ENCODE data around the gene TUBGCP4. TPM values are rescaled to one million over a fixed set of nuclear protein-coding genes. Genes with fewer than 3 reads are reported as not detected.
A peak's percentile ranks its signal among the peaks of the same experiment; 100 is the strongest.

Gene TUBGCP4
- polyA plus RNA-seq, 1 of the 3 experiments (the other 2 are of a cell fraction) = 6.6 TPM

DNA sequence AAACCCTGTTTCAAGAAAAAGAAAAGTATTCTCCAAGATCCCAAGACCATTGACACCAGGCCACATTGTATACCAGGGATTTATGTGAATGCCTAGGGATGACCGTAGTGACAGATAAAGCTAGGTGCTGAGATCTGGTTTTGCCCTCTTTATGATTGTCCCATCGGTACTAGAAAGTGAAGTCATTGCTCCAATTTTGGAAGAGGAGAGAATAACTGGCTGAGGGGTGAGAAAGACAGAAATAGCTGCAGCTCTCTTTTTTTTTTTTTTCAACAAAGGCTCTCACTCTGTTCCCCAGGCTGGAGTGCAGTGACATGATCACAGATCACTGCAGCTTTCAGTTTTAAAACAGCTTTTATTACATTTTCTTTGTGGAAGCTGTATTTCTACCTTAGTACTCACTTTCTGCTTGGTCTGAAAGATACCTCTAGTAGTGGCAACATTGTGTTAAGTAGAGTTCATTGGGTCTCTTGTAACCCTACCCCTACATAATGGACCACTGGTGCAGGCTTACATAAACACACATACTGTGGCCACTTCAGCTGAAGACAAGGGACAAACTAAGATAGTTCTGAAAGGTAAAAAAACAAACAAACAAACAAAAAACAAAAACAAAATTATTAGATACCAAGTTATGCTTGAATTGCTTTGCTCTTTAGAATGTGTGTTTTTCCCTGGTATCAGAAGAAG, 18.1 kb upstream of the TUBGCP4 start:
- ChIA-PET CTCF (interaction anchor here (1.3 kb wide), 1 partner anchor 162 kb away, joined by 3 read pairs; no protein-coding TSS in a partner anchor), POLR2A (no interaction called here)
- H3K4me1 ChIP-seq (ENCODE audit: control insufficient read depth in 1 of 2, insufficient read depth in 2 of 2, low read depth in 1 of 2, low read length in 1 of 2) = no peaks in the 10 kb centered on the region
- H3K4me2 ChIP-seq = no peak overlapping the region
- no peak overlapping the region for H3K4me3 ChIP-seq (ENCODE audit: low read depth in 2 of 2, low read length in 1 of 2)
- no peaks in the 10 kb centered on the region for H3K9me3 ChIP-seq
- 100% methylated on average over 2 of the region's 2 CpGs for WGBS (ENCODE audit: low lambda C conversion rate)
- H3K9ac ChIP-seq = no peak overlapping the region
- H3K9me2 ChIP-seq = no peaks in the 10 kb centered on the region
- TF ChIP-seq, protein P1, sequence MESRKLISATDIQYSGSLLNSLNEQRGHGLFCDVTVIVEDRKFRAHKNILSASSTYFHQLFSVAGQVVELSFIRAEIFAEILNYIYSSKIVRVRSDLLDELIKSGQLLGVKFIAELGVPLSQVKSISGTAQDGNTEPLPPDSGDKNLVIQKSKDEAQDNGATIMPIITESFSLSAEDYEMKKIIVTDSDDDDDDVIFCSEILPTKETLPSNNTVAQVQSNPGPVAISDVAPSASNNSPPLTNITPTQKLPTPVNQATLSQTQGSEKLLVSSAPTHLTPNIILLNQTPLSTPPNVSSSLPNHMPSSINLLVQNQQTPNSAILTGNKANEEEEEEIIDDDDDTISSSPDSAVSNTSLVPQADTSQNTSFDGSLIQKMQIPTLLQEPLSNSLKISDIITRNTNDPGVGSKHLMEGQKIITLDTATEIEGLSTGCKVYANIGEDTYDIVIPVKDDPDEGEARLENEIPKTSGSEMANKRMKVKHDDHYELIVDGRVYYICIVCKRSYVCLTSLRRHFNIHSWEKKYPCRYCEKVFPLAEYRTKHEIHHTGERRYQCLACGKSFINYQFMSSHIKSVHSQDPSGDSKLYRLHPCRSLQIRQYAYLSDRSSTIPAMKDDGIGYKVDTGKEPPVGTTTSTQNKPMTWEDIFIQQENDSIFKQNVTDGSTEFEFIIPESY (IDR thresholded peaks at IDR 0.05; ENCODE audit: borderline replicate concordance, low read depth) = no peak
- no peak for TF ChIP-seq RFX5 (IDR thresholded peaks at IDR 0.05; ENCODE audit: low read length)
- no peak for TF ChIP-seq ELF1 (IDR thresholded peaks at IDR 0.05)
- no peak for TF ChIP-seq RXRA (IDR thresholded peaks at IDR 0.05; ENCODE audit: borderline replicate concordance, low read depth)
- no peak for TF ChIP-seq NRF1 (IDR thresholded peaks at IDR 0.05; ENCODE audit: low read depth, low read length)
- no peak for TF ChIP-seq MXI1 (IDR thresholded peaks at IDR 0.05; ENCODE audit: low read depth, low read length)
- no peaks in the 10 kb centered on the region for H3K27me3 ChIP-seq (ENCODE audit: insufficient read depth)
- H3F3A ChIP-seq (replicated peaks; ENCODE audit: insufficient read depth) = no peaks in the 10 kb centered on the region
- no peaks in the 10 kb centered on the region for H3K79me2 ChIP-seq (ENCODE audit: insufficient read depth)
- H4K20me1 ChIP-seq (ENCODE audit: insufficient read depth) = no peaks in the 10 kb centered on the region
- H3K36me3 ChIP-seq (replicated peaks in 1 of 2; ENCODE audit: control insufficient read depth in 1 of 2, insufficient read depth in 2 of 2, low read length in 1 of 2) = peaks cover 22 to 37% of the 10 kb centered on the region in 2 experiments
- no peak overlapping the region for H2AFZ ChIP-seq (ENCODE audit: low read depth)
- no peak for DNase-seq
- no peak overlapping the region for H3K27ac ChIP-seq (ENCODE audit: low read depth in 2 of 2, low read length in 1 of 2)

DNA sequence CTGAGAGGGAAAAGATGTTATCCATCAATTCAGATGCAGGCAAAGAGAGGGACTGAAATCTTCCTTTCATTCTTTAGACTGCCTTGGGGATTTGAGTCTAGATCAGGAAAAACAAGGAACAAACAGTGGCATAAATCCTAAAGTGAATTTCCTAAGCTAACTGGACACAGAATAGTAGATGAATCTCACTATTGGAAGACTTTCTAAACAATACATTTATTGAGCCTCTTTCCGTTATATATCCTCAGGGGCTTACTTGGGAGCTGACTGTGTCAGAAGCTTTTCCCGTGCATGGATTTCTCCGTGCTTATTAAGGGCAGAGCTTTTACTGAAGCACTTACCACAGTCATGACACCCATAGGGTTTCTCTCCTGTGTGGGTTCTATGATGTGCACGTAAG, 10.1 kb upstream of the TUBGCP4 start:
- H3K27ac ChIP-seq (ENCODE audit: low read depth in 2 of 2, low read length in 1 of 2) = no peak overlapping the region
- ChIA-PET CTCF (interaction anchor here (0.8 to 1.3 kb wide), 3 partner anchors 9 to 76 kb away, joined by 3 to 4 read pairs (median 4); no protein-coding TSS in a partner anchor), POLR2A (interaction anchor here (1.2 kb wide), 1 partner anchor 10 kb away, joined by 3 read pairs; the partner anchor contains the start of genes TUBGCP4 and ZSCAN29)
- H3K79me2 ChIP-seq (ENCODE audit: insufficient read depth) = peaks cover 18% of the 10 kb centered on the region; the same call in 1 of the 2 replicates
- peaks cover 62 to 81% of the 10 kb centered on the region in 2 experiments for H3K36me3 ChIP-seq (replicated peaks in 1 of 2; ENCODE audit: control insufficient read depth in 1 of 2, insufficient read depth in 2 of 2, low read length in 1 of 2)
- TF ChIP-seq RXRA (IDR thresholded peaks at IDR 0.05; ENCODE audit: borderline replicate concordance, low read depth) (no peak), CHD2 (IDR thresholded peaks at IDR 0.05; ENCODE audit: low read length, partially characterized antibody) (no peak), TEAD4 (IDR thresholded peaks at IDR 0.05; ENCODE audit: borderline replicate concordance, insufficient read depth) (no peak), FOXJ3 (CRISPR knock-in tag; IDR thresholded peaks at IDR 0.05) (no peak), TAF1 (IDR thresholded peaks at IDR 0.05; ENCODE audit: borderline replicate concordance, low read depth, low read length) (no peak), ELF1 (IDR thresholded peaks at IDR 0.05) (no peak), SIN3A (IDR thresholded peaks at IDR 0.05; ENCODE audit: borderline replicate concordance, low read depth, low read length) (no peak), NRF1 (IDR thresholded peaks at IDR 0.05; ENCODE audit: low read depth, low read length) (no peak)
- TF ChIP-seq, protein P2, sequence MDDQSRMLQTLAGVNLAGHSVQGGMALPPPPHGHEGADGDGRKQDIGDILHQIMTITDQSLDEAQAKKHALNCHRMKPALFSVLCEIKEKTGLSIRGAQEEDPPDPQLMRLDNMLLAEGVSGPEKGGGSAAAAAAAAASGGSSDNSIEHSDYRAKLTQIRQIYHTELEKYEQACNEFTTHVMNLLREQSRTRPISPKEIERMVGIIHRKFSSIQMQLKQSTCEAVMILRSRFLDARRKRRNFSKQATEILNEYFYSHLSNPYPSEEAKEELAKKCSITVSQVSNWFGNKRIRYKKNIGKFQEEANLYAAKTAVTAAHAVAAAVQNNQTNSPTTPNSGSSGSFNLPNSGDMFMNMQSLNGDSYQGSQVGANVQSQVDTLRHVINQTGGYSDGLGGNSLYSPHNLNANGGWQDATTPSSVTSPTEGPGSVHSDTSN (IDR thresholded peaks at IDR 0.05) = no peak
- no peaks in the 10 kb centered on the region for H3K9me2 ChIP-seq
- H3K9me3 ChIP-seq = peaks cover 26% of the 10 kb centered on the region
- no peak overlapping the region for H3K4me2 ChIP-seq
- DNase-seq = no peak
- no peaks in the 10 kb centered on the region for H3K4me1 ChIP-seq (ENCODE audit: control insufficient read depth in 1 of 2, insufficient read depth in 2 of 2, low read depth in 1 of 2, low read length in 1 of 2)
- H3F3A ChIP-seq (replicated peaks; ENCODE audit: insufficient read depth) = no peaks in the 10 kb centered on the region
- no peaks in the 10 kb centered on the region for H4K20me1 ChIP-seq (ENCODE audit: insufficient read depth)
- peak overlapping the region in 1 of 2 experiments; percentile 23; a peak in 1 of 4 replicates for H3K4me3 ChIP-seq (ENCODE audit: low read depth in 2 of 2, low read length in 1 of 2)
- no peak overlapping the region for H3K9ac ChIP-seq
- H3K27me3 ChIP-seq (ENCODE audit: insufficient read depth) = no peaks in the 10 kb centered on the region
- 87% methylated on average over 4 of the region's 4 CpGs for WGBS (ENCODE audit: low lambda C conversion rate)
- no peak overlapping the region for H2AFZ ChIP-seq (ENCODE audit: low read depth)
